H9 (cell line): ENCODE measurements around the gene FARS2. TPM values are rescaled to one million over a fixed set of nuclear protein-coding genes. Genes with fewer than 3 reads are reported as not detected.

Experiments
- DNase-seq: peaks from one replicate; pipeline ENCODE4 v3.0.0-alpha.2; 2017
- H2AFZ ChIP-seq: one replicate; pipeline ENCODE4 v1.6.1; 2013; ENCODE audit warnings: mild to moderate bottlenecking, low read length, control low read depth, moderate library complexity
- H2AK5ac ChIP-seq: 2 replicates; pipeline ENCODE4 v1.6.1; 2013; ENCODE audit warnings: low read length, control low read depth, mixed read lengths; ENCODE audit not compliant: insufficient read length
- H2BK120ac ChIP-seq: one replicate; pipeline ENCODE4 v1.6.1; 2013; ENCODE audit warnings: low read depth, mild to moderate bottlenecking, low read length, control low read depth, inconsistent platforms; ENCODE audit not compliant: poor library complexity, severe bottlenecking
- H2BK12ac ChIP-seq: 2 replicates; pipeline ENCODE4 v1.6.1; 2013; ENCODE audit warnings: low read length, control low read depth, mixed read lengths, low read depth; ENCODE audit not compliant: insufficient read length
- H2BK15ac ChIP-seq: 2 replicates; pipeline ENCODE4 v1.6.1; 2013; ENCODE audit warnings: low read depth, low read length, control low read depth
- H2BK20ac ChIP-seq: one replicate; pipeline ENCODE4 v1.6.1; 2013; ENCODE audit warnings: low read depth, mild to moderate bottlenecking, low read length, control low read depth, inconsistent platforms; ENCODE audit not compliant: poor library complexity, severe bottlenecking
- H2BK5ac ChIP-seq: 2 replicates; pipeline ENCODE4 v1.6.1; 2013; ENCODE audit warnings: low read length, control low read depth, mixed read lengths; ENCODE audit not compliant: insufficient read length
- H3K14ac ChIP-seq: 2 replicates; pipeline ENCODE4 v1.6.1; 2013; ENCODE audit warnings: low read length, control low read depth; ENCODE audit not compliant: insufficient read depth
- H3K18ac ChIP-seq: 2 replicates; pipeline ENCODE4 v1.6.1; 2013; ENCODE audit warnings: low read depth, mild to moderate bottlenecking, mixed read lengths, low read length, control low read depth; ENCODE audit not compliant: insufficient read length
- H3K23ac ChIP-seq: 2 replicates; pipeline ENCODE4 v1.6.1; 2013; ENCODE audit warnings: low read length, control low read depth, mixed read lengths, low read depth; ENCODE audit not compliant: insufficient read length
- H3K23me2 ChIP-seq: 2 replicates; pipeline ENCODE4 v1.6.1; 2013; ENCODE audit warnings: low read depth, mild to moderate bottlenecking, mixed read lengths, low read length, control low read depth; ENCODE audit not compliant: insufficient read length, poor library complexity, severe bottlenecking
- H3K27ac ChIP-seq: 2 replicates; pipeline ENCODE4 v1.5.1; 2013; ENCODE audit warnings: low read length, control low read depth, mixed read lengths, low read depth; ENCODE audit not compliant: insufficient read length
- H3K27me3 ChIP-seq: 2 replicates; pipeline ENCODE4 v1.6.1; 2013; ENCODE audit warnings: low read length, control low read depth, inconsistent platforms; ENCODE audit not compliant: insufficient read depth
- H3K4ac ChIP-seq: 2 replicates; pipeline ENCODE4 v1.6.1; 2013; ENCODE audit warnings: low read depth, mild to moderate bottlenecking, control low read depth, inconsistent platforms, low read length, moderate library complexity
- H3K4me1 ChIP-seq: 2 replicates; pipeline ENCODE4 v1.6.1; 2013; ENCODE audit warnings: low read length, control low read depth, inconsistent platforms; ENCODE audit not compliant: insufficient read depth
- H3K4me2 ChIP-seq: 2 replicates; pipeline ENCODE4 v1.6.1; 2013; ENCODE audit warnings: low read length, control low read depth, mixed read lengths; ENCODE audit not compliant: insufficient read length, insufficient read depth
- H3K56ac ChIP-seq: 2 replicates; pipeline ENCODE4 v1.6.1; 2013; ENCODE audit warnings: low read depth, mild to moderate bottlenecking, mixed read lengths, low read length, control low read depth; ENCODE audit not compliant: insufficient read length
- H3K79me1 ChIP-seq: 2 replicates; pipeline ENCODE4 v1.6.1; 2013; ENCODE audit warnings: low read depth, mild to moderate bottlenecking, moderate library complexity, low read length, control low read depth, inconsistent platforms; ENCODE audit not compliant: insufficient read depth, poor library complexity, severe bottlenecking
- H3K79me2 ChIP-seq: 2 replicates; pipeline ENCODE4 v1.6.1; 2013; ENCODE audit warnings: low read length, control low read depth, inconsistent platforms; ENCODE audit not compliant: insufficient read depth
- H3K9ac ChIP-seq: 2 replicates; pipeline ENCODE4 v1.6.1; 2013; ENCODE audit warnings: low read length, control low read depth, mixed read lengths; ENCODE audit not compliant: insufficient read length; ENCODE audit errors: extremely low read depth
- H3K9me3 ChIP-seq: one replicate; pipeline ENCODE4 v1.6.1; 2013; ENCODE audit warnings: low read depth, low read length, inconsistent platforms; ENCODE audit not compliant: control insufficient read depth
- H3T11ph ChIP-seq: one replicate; pipeline ENCODE4 v1.6.1; 2013; ENCODE audit warnings: mild to moderate bottlenecking, low read length, control low read depth, inconsistent platforms
- H4K20me1 ChIP-seq: one replicate; pipeline ENCODE4 v1.6.1; 2013; ENCODE audit not compliant: control insufficient read depth, insufficient read length, insufficient read depth
- H4K5ac ChIP-seq: 2 replicates; pipeline ENCODE4 v1.6.1; 2013; ENCODE audit warnings: low read depth, mild to moderate bottlenecking, mixed read lengths, low read length, control low read depth; ENCODE audit not compliant: insufficient read length
- H4K8ac ChIP-seq: replicated peaks from 2 replicates; pipeline ENCODE4 v1.6.1; 2013; ENCODE audit warnings: low read length, control low read depth, mixed read lengths, low read depth; ENCODE audit not compliant: insufficient read length
- H4K91ac ChIP-seq: 2 replicates; pipeline ENCODE4 v1.6.1; 2013; ENCODE audit warnings: low read depth, mild to moderate bottlenecking, moderate library complexity, mixed read lengths, low read length, control low read depth; ENCODE audit not compliant: insufficient read length
- H3K27ac Mint-ChIP-seq, 3 experiments: 2 replicates in 2 of 3; 3 replicates in 1 of 3; pipeline ENCODE4 v1.8.0; 2020 to 2021; ENCODE audit warnings: mixed read lengths in 3 of 3, mild to moderate bottlenecking in 1 of 3, moderate library complexity in 1 of 3
- H3K27me3 Mint-ChIP-seq: 2 replicates; pipeline ENCODE4 v1.8.0; 2021; ENCODE audit warnings: low read depth, mild to moderate bottlenecking, moderate library complexity, mixed read lengths
- H3K36me3 Mint-ChIP-seq, 3 experiments: 2 replicates in 2 of 3; 3 replicates in 1 of 3; pipeline ENCODE4 v1.8.0; 2020 to 2021; ENCODE audit warnings: low read depth in 3 of 3, mixed read lengths in 3 of 3; ENCODE audit not compliant: insufficient read depth in 1 of 3
- H3K4me1 Mint-ChIP-seq, 2 experiments: 2 replicates each; pipeline ENCODE4 v1.8.0; 2020; ENCODE audit warnings: mixed read lengths in 2 of 2
- H3K4me3 Mint-ChIP-seq, 2 experiments: 2 replicates in 1 of 2; 3 replicates in 1 of 2; pipeline ENCODE4 v1.8.0; 2020 to 2021; ENCODE audit warnings: mild to moderate bottlenecking in 2 of 2, mixed read lengths in 2 of 2, moderate library complexity in 1 of 2
- H3K9me3 Mint-ChIP-seq, 2 experiments: 2 replicates in 1 of 2; 3 replicates in 1 of 2; pipeline ENCODE4 v1.8.0; 2020; ENCODE audit warnings: mild to moderate bottlenecking in 2 of 2, mixed read lengths in 2 of 2, moderate library complexity in 1 of 2
- WGBS: extraction: QIAGEN DNeasy Blood & Tissue Kit; methylation state at CpG from one replicate; pipeline ENCODE4 v1.1.7; 2013; ENCODE audit warnings: missing lambda C conversion rate, low lambda C conversion rate, mixed read lengths; ENCODE audit not compliant: insufficient read length; ENCODE audit errors: extremely low coverage; 5-methylcytosine and 5-hydroxymethylcytosine counted together
- total RNA-seq: library from RNA; stranded (reverse); gene quantifications from 2 replicates; pipeline ENCODE4 v1.2.1, GENCODE V29; 2021
- TF ChIP-seq, protein P1 (sequence below): fragments of 200-600 bp; sonication (generic); conservative IDR thresholded peaks from 3 replicates; pipeline ENCODE4 v1.8.0; 2021; ENCODE audit warnings: antibody characterized with exemption, mild to moderate bottlenecking

Gene FARS2
- total RNA-seq, 1 experiment from 2014 or later = 8.5 TPM

DNA sequence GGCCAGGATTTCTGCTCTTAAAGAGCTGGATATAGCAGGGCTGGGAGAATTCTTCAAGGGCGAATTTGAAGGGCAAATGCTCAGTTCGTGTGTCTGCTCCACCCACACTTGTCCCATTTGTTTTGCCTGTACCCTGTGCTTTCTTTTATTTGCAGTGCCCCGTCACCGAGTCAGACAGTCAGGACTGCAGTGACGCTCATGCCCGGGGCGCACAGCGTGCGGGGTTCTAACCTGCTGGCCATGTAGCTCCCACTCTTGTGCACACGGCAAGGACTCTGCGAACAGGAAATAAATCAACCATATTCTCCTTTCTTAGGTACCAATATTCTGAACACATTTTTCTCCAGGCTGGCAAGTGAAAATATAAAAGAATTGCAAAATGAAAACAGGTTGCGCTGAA lies 18.2 kb upstream of the FARS2 start:
- H4K91ac ChIP-seq = no peak overlapping the region
- H2AFZ ChIP-seq = no peak overlapping the region
- H3K9ac ChIP-seq = no peak overlapping the region
- Mint-ChIP-seq H3K36me3 (peaks cover 0 to 3% (median 0%) of the 10 kb centered on the region in 3 experiments; a peak in 2 of 7 replicates), H3K27ac (peak overlapping the region in 2 of 3 experiments; percentile 42 to 62; a peak in 1 of 7 replicates), H3K4me3 (no peak overlapping the region), H3K9me3 (no peaks in the 10 kb centered on the region), H3K27me3 (no peaks in the 10 kb centered on the region), H3K4me1 (peaks cover 27 to 32% of the 10 kb centered on the region in 2 experiments)
- H3K4me1 ChIP-seq = no peaks in the 10 kb centered on the region
- H2BK15ac ChIP-seq = no peak overlapping the region
- no peak overlapping the region for H3K23ac ChIP-seq
- H3K27me3 ChIP-seq = no peaks in the 10 kb centered on the region
- no peak for DNase-seq
- no peak overlapping the region for H2BK120ac ChIP-seq
- no peak overlapping the region for H3K4ac ChIP-seq
- TF ChIP-seq, protein P1, sequence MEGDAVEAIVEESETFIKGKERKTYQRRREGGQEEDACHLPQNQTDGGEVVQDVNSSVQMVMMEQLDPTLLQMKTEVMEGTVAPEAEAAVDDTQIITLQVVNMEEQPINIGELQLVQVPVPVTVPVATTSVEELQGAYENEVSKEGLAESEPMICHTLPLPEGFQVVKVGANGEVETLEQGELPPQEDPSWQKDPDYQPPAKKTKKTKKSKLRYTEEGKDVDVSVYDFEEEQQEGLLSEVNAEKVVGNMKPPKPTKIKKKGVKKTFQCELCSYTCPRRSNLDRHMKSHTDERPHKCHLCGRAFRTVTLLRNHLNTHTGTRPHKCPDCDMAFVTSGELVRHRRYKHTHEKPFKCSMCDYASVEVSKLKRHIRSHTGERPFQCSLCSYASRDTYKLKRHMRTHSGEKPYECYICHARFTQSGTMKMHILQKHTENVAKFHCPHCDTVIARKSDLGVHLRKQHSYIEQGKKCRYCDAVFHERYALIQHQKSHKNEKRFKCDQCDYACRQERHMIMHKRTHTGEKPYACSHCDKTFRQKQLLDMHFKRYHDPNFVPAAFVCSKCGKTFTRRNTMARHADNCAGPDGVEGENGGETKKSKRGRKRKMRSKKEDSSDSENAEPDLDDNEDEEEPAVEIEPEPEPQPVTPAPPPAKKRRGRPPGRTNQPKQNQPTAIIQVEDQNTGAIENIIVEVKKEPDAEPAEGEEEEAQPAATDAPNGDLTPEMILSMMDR = no peak
- H2BK5ac ChIP-seq = no peak overlapping the region
- H3K56ac ChIP-seq = no peak overlapping the region
- no peak overlapping the region for H2AK5ac ChIP-seq
- WGBS = no CpG with 5 or more reads among the region's 12 CpGs
- no peak overlapping the region for H3T11ph ChIP-seq
- no peak overlapping the region for H2BK12ac ChIP-seq
- H3K23me2 ChIP-seq = no peaks in the 10 kb centered on the region
- no peak overlapping the region for H4K8ac ChIP-seq
- H3K14ac ChIP-seq = no peak overlapping the region
- no peak overlapping the region for H3K18ac ChIP-seq
- no peak overlapping the region for H4K5ac ChIP-seq
- no peak overlapping the region for H3K4me2 ChIP-seq
- H2BK20ac ChIP-seq = no peak overlapping the region
- peaks cover 3% of the 10 kb centered on the region for H4K20me1 ChIP-seq
- no peak overlapping the region for H3K27ac ChIP-seq
- H3K79me2 ChIP-seq = no peaks in the 10 kb centered on the region
- peaks cover 6% of the 10 kb centered on the region for H3K79me1 ChIP-seq
- no peaks in the 10 kb centered on the region for H3K9me3 ChIP-seq
